Tibial nerve (tissue), 4 donors: ENCODE results near the gene CHRNE. TPM values are rescaled to one million over a fixed set of nuclear protein-coding genes. Genes with fewer than 3 reads are reported as not detected.
"Not testable (repeated sequence)": the region's sequence is repeated elsewhere in the genome, so short reads cannot be mapped to it uniquely, and the experiment has no call there.

Experiments used
- DNase-seq, 2 donors: peaks; one replicate each; pipeline ENCODE4 v3.0.0-alpha.2; 2019; ENCODE audit warnings: low spot score in 2 of 2
- H3K27ac ChIP-seq, 4 donors: fragments of 200-600 bp; sonication (generic) in 3 of 4; one replicate each; pipeline ENCODE4 v1.5.1; 2017 to 2019; ENCODE audit warnings: mild to moderate bottlenecking in 1 of 4
- H3K27me3 ChIP-seq, 2 donors: fragments of 200-600 bp; sonication (generic) in 1 of 2; one replicate each; pipeline versions ENCODE4 v1.5.1 to v1.6.0; 2017 to 2019
- H3K36me3 ChIP-seq, 3 donors: fragments of 200-600 bp; sonication (generic); one replicate each; pipeline ENCODE4 v1.5.1; 2018 to 2019
- H3K4me1 ChIP-seq, 4 donors: fragments of 200-600 bp; sonication (generic) in 3 of 4; one replicate each; pipeline ENCODE4 v1.5.1; 2017 to 2019
- H3K4me3 ChIP-seq, 4 donors: fragments of 200-600 bp; sonication (generic) in 3 of 4; one replicate each; pipeline ENCODE4 v1.5.1; 2017 to 2019; ENCODE audit warnings: mild to moderate bottlenecking in 1 of 4, moderate library complexity in 1 of 4
- H3K9me3 ChIP-seq, 4 donors: fragments of 200-600 bp; sonication (generic) in 3 of 4; one replicate each; pipeline ENCODE4 v1.5.1; 2017 to 2019
- CTCF ChIP-seq, 5 experiments: fragments of 200-600 bp in 3 of 5; fragments of 450-650 bp in 2 of 5; sonication (generic) in 3 of 5; IDR thresholded peaks; one replicate each; pipeline ENCODE4 v1.5.1; 2016 to 2019; ENCODE audit warnings: antibody characterized with exemption in 5 of 5, mild to moderate bottlenecking in 3 of 5, moderate library complexity in 2 of 5
- EP300 ChIP-seq, 2 donors: sonication (generic); formaldehyde crosslinking; IDR thresholded peaks; one replicate each; pipeline ENCODE4 v1.6.1; 2017; ENCODE audit warnings: antibody characterized with exemption in 2 of 2, mild to moderate bottlenecking in 1 of 2
- POLR2A ChIP-seq, 2 donors: fragments of 450-650 bp; IDR thresholded peaks; one replicate each; pipeline ENCODE4 v1.6.1; 2017; ENCODE audit warnings: antibody characterized with exemption in 2 of 2, mild to moderate bottlenecking in 2 of 2, moderate library complexity in 2 of 2
- WGBS, 2 donors: methylation state at CpG; one replicate each; pipeline ENCODE4 v1.1.5; 2018; 5-methylcytosine and 5-hydroxymethylcytosine counted together
- total RNA-seq, 4 donors: library from RNA; depleted of rRNA; stranded (reverse); fragments of >200 nt; gene quantifications; one replicate each; pipeline ENCODE4 v1.1.0, GENCODE V29; 2016

The CHRNE gene
- total RNA-seq, 4 donors from 2014 or later: 0.22 to 2.5 (median 1.0) TPM

GRCh38 chr17:4933646-4934045, 30.7 kb upstream of the CHRNE start:
- WGBS, 2 donors: 68 to 79% methylated on average over 10 of the region's 16 CpGs
- Histone ChIP-seq H3K36me3 (peaks cover 0 to 36% (median 4%) of the 10 kb centered on the region in 3 donors), H3K27me3 (no peaks in the 10 kb centered on the region), H3K9me3 (no peaks in the 10 kb centered on the region), H3K27ac (no peak overlapping the region), H3K4me3 (no peak overlapping the region), H3K4me1 (peaks cover 0 to 25% (median 8%) of the 10 kb centered on the region in 4 donors)
- DNase-seq: no peak
- no peak for TF ChIP-seq POLR2A (IDR thresholded peaks at IDR 0.05)
- TF ChIP-seq CTCF (IDR thresholded peaks at IDR 0.05): no peak
- no peak for TF ChIP-seq EP300 (IDR thresholded peaks at IDR 0.05)

- no peak for DNase-seq
- TF ChIP-seq POLR2A (IDR thresholded peaks at IDR 0.05) (no peak), CTCF (IDR thresholded peaks at IDR 0.05) (no peak), EP300 (IDR thresholded peaks at IDR 0.05) (no peak)
- no peak overlapping the region for H3K4me3 ChIP-seq
- H3K27ac ChIP-seq: no peak overlapping the region
- no peaks in the 10 kb centered on the region for H3K9me3 ChIP-seq
- H3K36me3 ChIP-seq: peaks cover 0 to 29% (median 4%) of the 10 kb centered on the region in 3 donors
- H3K4me1 ChIP-seq: peaks cover 0 to 18% (median 3%) of the 10 kb centered on the region in 4 donors
- WGBS, 2 donors: 93 to 94% methylated on average over 12 of the region's 12 CpGs
- H3K27me3 ChIP-seq: no peaks in the 10 kb centered on the region
These were observed 29.9 kb upstream of the CHRNE start for GRCh38 chr17:4932756-4933155.

GRCh38 chr17:4931963-4932362, 29.1 kb upstream of the CHRNE start, which contains the start of gene GP1BA:
TSS of gene GP1BA (plus strand) at chr17:4932277. CDS start at chr17:4932605, 328 bp downstream.
- TF ChIP-seq EP300 (IDR thresholded peaks at IDR 0.05) (no peak), CTCF (IDR thresholded peaks at IDR 0.05) (no peak), POLR2A (IDR thresholded peaks at IDR 0.05) (no peak)
- no peak within 1 kb of the TSS for H3K27ac ChIP-seq
- H3K4me1 ChIP-seq: peaks cover 0 to 18% (median 3%) of the 10 kb centered on the region in 4 donors
- WGBS, 2 donors: 72 to 80% methylated on average over 14 of the region's 14 CpGs
- DNase-seq: no peak
- no peaks in the 10 kb centered on the region for H3K9me3 ChIP-seq
- H3K27me3 ChIP-seq: no peaks in the 10 kb centered on the region
- no peak within 1 kb of the TSS for H3K4me3 ChIP-seq
- peaks cover 0 to 21% (median 0%) of the 10 kb centered on the region in 3 donors for H3K36me3 ChIP-seq

GRCh38 chr17:4928881-4929280, 26.0 kb upstream of the CHRNE start:
- WGBS, 2 donors: 95 to 96% methylated on average over 18 of the region's 18 CpGs
- DNase-seq: no peak
- Histone ChIP-seq H3K27me3 (no peaks in the 10 kb centered on the region), H3K36me3 (peaks cover 0 to 4% (median 0%) of the 10 kb centered on the region in 3 donors), H3K4me3 (no peak overlapping the region), H3K27ac (no peak overlapping the region), H3K4me1 (peaks cover 0 to 9% (median under 1%) of the 10 kb centered on the region in 4 donors), H3K9me3 (no peaks in the 10 kb centered on the region)
- TF ChIP-seq EP300 (IDR thresholded peaks at IDR 0.05): no peak
- TF ChIP-seq CTCF (IDR thresholded peaks at IDR 0.05): no peak
- TF ChIP-seq POLR2A (IDR thresholded peaks at IDR 0.05): no peak

GRCh38 chr17:4926577-4927335, 23.9 kb upstream of the CHRNE start:
- H3K27me3 ChIP-seq, H3K27ac ChIP-seq, H3K4me1 ChIP-seq, H3K4me3 ChIP-seq, H3K9me3 ChIP-seq, DNase-seq, H3K36me3 ChIP-seq: not testable (repeated sequence)
- WGBS, 2 donors: 79 to 80% methylated on average over 23 to 24 of the region's 24 CpGs
